Measurements from ENCODE around the gene RPL34. TPM values are rescaled to one million over a fixed set of nuclear protein-coding genes. Genes with fewer than 3 reads are reported as not detected.

Gene RPL34
- total RNA-seq, 2 donors from 2014 or later = 413 to 442 TPM

- ATAC-seq (ENCODE audit: insufficient number of reproducible peaks, low FRiP score, low read depth) = no peak
- DNase-seq (ENCODE audit: low spot score) = no peak
- H3K27me3 ChIP-seq (replicated peaks; ENCODE audit: insufficient read depth) = no peaks in the 10 kb centered on the region
Observed at GRCh38 chr4:108651014-108651791, 30.8 kb downstream of the RPL34 start.

GRCh38 chr4:108662629-108663028, 42.3 kb downstream of the RPL34 start:
- no peak for ATAC-seq (ENCODE audit: insufficient number of reproducible peaks, low FRiP score, low read depth)

More at GRCh38 chr4:108651014-108651791, 30.8 kb downstream of the RPL34 start:
- Histone ChIP-seq H3K9me3 (no peaks in the 10 kb centered on the region), H3K27ac (peak overlapping the region; percentile 81 to 85), H3K36me3 (no peaks in the 10 kb centered on the region), H3K4me3 (peak overlapping the region; percentile 83), H3K4me1 (ENCODE audit: control insufficient read depth in 1 of 2, low read depth in 2 of 2) (peaks cover 8 to 23% of the 10 kb centered on the region in 2 donors)
- no peak for TF ChIP-seq CTCF (IDR thresholded peaks at IDR 0.05)

GRCh38 chr4:108674356-108674977, 54.1 kb downstream of the RPL34 start:
- Histone ChIP-seq H3K9me3 (no peaks in the 10 kb centered on the region), H3K36me3 (peaks cover 7% of the 10 kb centered on the region), H3K27me3 (replicated peaks; ENCODE audit: insufficient read depth) (no peaks in the 10 kb centered on the region), H3K4me3 (no peak overlapping the region), H3K27ac (no peak overlapping the region), H3K4me1 (ENCODE audit: control insufficient read depth in 1 of 2, low read depth in 2 of 2) (no peaks in the 10 kb centered on the region)
- no peak for TF ChIP-seq CTCF (IDR thresholded peaks at IDR 0.05)
- DNase-seq (ENCODE audit: low spot score) (no peak), ATAC-seq (ENCODE audit: insufficient number of reproducible peaks, low FRiP score, low read depth) (no peak)

More at GRCh38 chr4:108662629-108663028, 42.3 kb downstream of the RPL34 start:
- Histone ChIP-seq H3K36me3 (peaks cover 14% of the 10 kb centered on the region), H3K9me3 (no peaks in the 10 kb centered on the region), H3K27me3 (replicated peaks; ENCODE audit: insufficient read depth) (no peaks in the 10 kb centered on the region), H3K4me3 (no peak overlapping the region), H3K4me1 (ENCODE audit: control insufficient read depth in 1 of 2, low read depth in 2 of 2) (no peaks in the 10 kb centered on the region), H3K27ac (no peak overlapping the region)
- no peak for TF ChIP-seq CTCF (IDR thresholded peaks at IDR 0.05)
- DNase-seq (ENCODE audit: low spot score) = no peak

Other genes starting within 250 kb of the RPL34 start
- 10 to 100 TPM; 56.2 to 77.2 TPM for gene OSTC, start 30.0 kb downstream of the RPL34 start, total RNA-seq
- not detected for gene ETNPPL, start 142.5 kb downstream of the RPL34 start, total RNA-seq